GM13977 (cell line): ENCODE results near the gene TEX35.

Experiments
- DNase-seq: peaks from one replicate; pipeline ENCODE4 v3.0.0; 2012; ENCODE audit warnings: low spot score
- CTCF ChIP-seq: IDR thresholded peaks from 2 replicates; pipeline ENCODE4 v1.5.1; 2012; ENCODE audit warnings: mild to moderate bottlenecking, control low read depth; ENCODE audit not compliant: insufficient read depth; ENCODE audit errors: extremely low read depth, missing control alignments
- in situ Hi-C: fragments of 300-500 bp; cut with MboI; formaldehyde crosslinking; loops from one replicate; pipeline ENCODE4 v1.12.0; 2022; ENCODE audit warnings: low sequenced_read_pairs, low pct_unique_long_range_greater_than_20kb, mixed read lengths, inconsistent platforms; ENCODE audit not compliant: unreplicated experiment

TEX35 gene

GRCh38 chr1:178538192-178538916 lies 25.4 kb downstream of the TEX35 start:
- DNase-seq = no peak
- TF ChIP-seq CTCF = no peak
- in situ Hi-C loops = loop anchor here (25.0 kb wide), 1 partner anchor 824 kb away; the partner anchor contains the start of gene AXDND1

GRCh38 chr1:178539291-178539690 lies 26.4 kb downstream of the TEX35 start:
- no peak for DNase-seq
- no peak for TF ChIP-seq CTCF
- in situ Hi-C loops = loop anchor here (25.0 kb wide), 1 partner anchor 823 kb away; the partner anchor contains the start of gene AXDND1

GRCh38 chr1:178540204-178540603 lies 27.3 kb downstream of the TEX35 start:
- TF ChIP-seq CTCF = no peak
- DNase-seq = no peak
- in situ Hi-C loops = loop anchor here (10.0 to 25.0 kb wide), 2 partner anchors 225 to 822 kb away; partner anchors contain the start of gene AXDND1

GRCh38 chr1:178540646-178541045 lies 27.7 kb downstream of the TEX35 start:
- no peak for TF ChIP-seq CTCF
- in situ Hi-C loops = loop anchor here (10.0 to 25.0 kb wide), 2 partner anchors 224 to 822 kb away; partner anchors contain the start of gene AXDND1
- no peak for DNase-seq

- in situ Hi-C loops = loop anchor here (10.0 to 25.0 kb wide), 2 partner anchors 223 to 821 kb away; partner anchors contain the start of gene AXDND1
- no peak for DNase-seq
- TF ChIP-seq CTCF = no peak
These were observed 28.5 kb downstream of the TEX35 start for GRCh38 chr1:178541379-178541778.

- DNase-seq = peak; percentile 75
- TF ChIP-seq CTCF = no peak
- in situ Hi-C loops = loop anchor here (10.0 to 25.0 kb wide), 2 partner anchors 223 to 820 kb away; partner anchors contain the start of gene AXDND1
These were observed 29.1 kb downstream of the TEX35 start for GRCh38 chr1:178541829-178542553.
